T-cell (primary cell): ENCODE results near the gene PIP5KL1. TPM values are rescaled to one million over a fixed set of nuclear protein-coding genes. Genes with fewer than 3 reads are reported as not detected.
A peak's percentile ranks its signal among the peaks of the same experiment; 100 is the strongest.

ENCODE experiments used
- ATAC-seq, 4 experiments: fragments of 200-7000 bp in 3 of 4; fragments of 150-1000 bp in 1 of 4; cut with Tn5 transposase; replicated peaks in 1 of 4; 1 replicate in 3 of 4; 2 replicates in 1 of 4; pipeline ENCODE4 v1.10.0; 2021; ENCODE audit warnings: moderate library complexity in 3 of 4, mild to moderate bottlenecking in 2 of 4, moderate number of reproducible peaks in 1 of 4
- CTCF ChIA-PET, 2 donors: fragments of 300-600 bp; sonication (Branson Sonifier 250); formaldehyde crosslinking; loops; one replicate each; lab custom pipeline; 2022; ENCODE audit warnings: antibody characterized with exemption in 2 of 2; lab: Charles Lee
- POLR2A ChIA-PET, 2 donors: fragments of 300-600 bp; sonication (Branson Sonifier 250); formaldehyde crosslinking; loops; one replicate each; lab custom pipeline; 2022; ENCODE audit warnings: antibody characterized with exemption in 2 of 2; lab: Charles Lee
- DNase-seq, 35 experiments: peaks; one replicate each; pipeline versions ENCODE4 v3.0.0 to v3.0.0-alpha.2; 2013 to 2023
- H3K27ac ChIP-seq: one replicate; pipeline ENCODE4 v1.5.1; 2013; ENCODE audit warnings: low read length
- H3K27me3 ChIP-seq, 2 experiments: replicated peaks in 1 of 2; 1 replicate in 1 of 2; 2 replicates in 1 of 2; pipeline versions ENCODE4 v1.6.1 to v1.7.0; 2013; ENCODE audit warnings: low read length in 1 of 2, mixed read lengths in 1 of 2; ENCODE audit not compliant: control insufficient read depth in 2 of 2, insufficient read depth in 2 of 2; ENCODE audit errors: extremely low read depth in 1 of 2
- H3K36me3 ChIP-seq, 2 donors: 1 replicate in 1 of 2; 2 replicates in 1 of 2; pipeline versions ENCODE4 v1.6.1 to v1.7.0; 2013; ENCODE audit warnings: low read length in 1 of 2; ENCODE audit not compliant: control insufficient read depth in 2 of 2, insufficient read depth in 1 of 2; ENCODE audit errors: extremely low read depth in 1 of 2
- H3K4me1 ChIP-seq, 2 experiments: 1 replicate in 1 of 2; 2 replicates in 1 of 2; pipeline versions ENCODE4 v1.6.1 to v1.7.0; 2013; ENCODE audit warnings: low read length in 2 of 2, mixed read lengths in 1 of 2; ENCODE audit not compliant: insufficient read depth in 2 of 2, control insufficient read depth in 1 of 2; ENCODE audit errors: extremely low read depth in 1 of 2
- H3K4me3 ChIP-seq, 2 donors: 1 replicate in 1 of 2; 2 replicates in 1 of 2; pipeline versions ENCODE4 v1.5.1 to v1.7.0; 2013; ENCODE audit warnings: mild to moderate bottlenecking in 2 of 2, low read length in 1 of 2, moderate library complexity in 1 of 2; ENCODE audit not compliant: control insufficient read depth in 1 of 2; ENCODE audit errors: extremely low read depth in 1 of 2
- H3K9me3 ChIP-seq: 2 replicates; pipeline ENCODE4 v1.7.0; 2013
- H3K27ac Mint-ChIP-seq, 2 donors: one replicate each; pipeline ENCODE4 v1.8.0; 2020 to 2021; ENCODE audit warnings: mild to moderate bottlenecking in 2 of 2, mixed read lengths in 2 of 2
- H3K27me3 Mint-ChIP-seq, 2 donors: one replicate each; pipeline ENCODE4 v1.8.0; 2021 to 2022; ENCODE audit warnings: mixed read lengths in 2 of 2
- H3K36me3 Mint-ChIP-seq: one replicate; pipeline ENCODE4 v1.8.0; 2021; ENCODE audit warnings: mixed read lengths
- H3K4me1 Mint-ChIP-seq, 3 donors: one replicate each; pipeline ENCODE4 v1.8.0; 2020 to 2022; ENCODE audit warnings: mixed read lengths in 3 of 3, mild to moderate bottlenecking in 1 of 3
- H3K4me3 Mint-ChIP-seq, 3 donors: one replicate each; pipeline ENCODE4 v1.8.0; 2020 to 2022; ENCODE audit warnings: mild to moderate bottlenecking in 3 of 3, mixed read lengths in 3 of 3, moderate library complexity in 3 of 3
- H3K9me3 Mint-ChIP-seq, 3 donors: one replicate each; pipeline ENCODE4 v1.8.0; 2020 to 2022; ENCODE audit warnings: mixed read lengths in 3 of 3
- WGBS: methylation state at CpG from one replicate; pipeline ENCODE4 v1.1.5; 2013; ENCODE audit warnings: missing lambda C conversion rate; ENCODE audit not compliant: insufficient coverage; 5-methylcytosine and 5-hydroxymethylcytosine counted together
- total RNA-seq, 35 experiments: library from RNA in 6 of 35; stranded (reverse) in 6 of 35; fragments of 120-200 nt in 1 of 35; gene quantifications; one replicate each; pipeline versions ENCODE4 v1.2.1 to v1.2.4 and lab custom pipeline; 2013 to 2026

PIP5KL1 gene
- total RNA-seq, 5 donors from 2014 or later (not counting 1 experiment from before 2014, with no cell fraction given): 0.99 to 5.6 (median 2.6) TPM

- ChIA-PET POLR2A (interaction anchor here in 1 of 2 donors (0.6 kb wide), 2 partner anchors 128 to 160 kb away, joined by 5 read pairs; no protein-coding TSS in a partner anchor), CTCF (interaction anchor here in 1 of 2 donors (0.6 kb wide), 1 partner anchor 13 kb away, joined by 3 read pairs; no protein-coding TSS in a partner anchor)
- Mint-ChIP-seq H3K4me1 (peaks cover 12 to 32% (median 26%) of the 10 kb centered on the region in 3 donors), H3K27me3 (peaks cover 4 to 5% of the 10 kb centered on the region in 2 donors), H3K27ac (no peak overlapping the region), H3K4me3 (peak overlapping the region; percentile 64 to 70 (median 66)), H3K36me3 (no peaks in the 10 kb centered on the region), H3K9me3 (no peaks in the 10 kb centered on the region)
- ATAC-seq (peak; percentile 43 to 60 (median 50)), DNase-seq (peak; percentile 46 to 86 (median 79))
- no peak overlapping the region for H3K27ac ChIP-seq
- H3K36me3 ChIP-seq: no peaks in the 10 kb centered on the region
- peaks cover 9 to 52% of the 10 kb centered on the region in 2 experiments for H3K4me1 ChIP-seq
- peaks cover 0 to 54% of the 10 kb centered on the region in 2 experiments for H3K27me3 ChIP-seq
- WGBS: 5% methylated on average over 45 of the region's 56 CpGs
- peak overlapping the region; percentile 49 to 58 for H3K4me3 ChIP-seq
- H3K9me3 ChIP-seq: no peaks in the 10 kb centered on the region
These were observed 3.2 kb downstream of the PIP5KL1 start for GRCh38 chr9:127927201-127927987.

- POLR2A ChIA-PET: no interaction called here
- CTCF ChIA-PET: no interaction called here
- WGBS: 6% methylated on average over 10 of the region's 19 CpGs
These were observed 3.7 kb downstream of the PIP5KL1 start for GRCh38 chr9:127926906-127927200.

GRCh38 chr9:127925959-127926905 lies 4.3 kb downstream of the PIP5KL1 start:
- Mint-ChIP-seq H3K27me3 (peaks cover 4 to 5% of the 10 kb centered on the region in 2 donors), H3K4me1 (peaks cover 7 to 36% (median 26%) of the 10 kb centered on the region in 3 donors), H3K36me3 (no peaks in the 10 kb centered on the region), H3K9me3 (no peaks in the 10 kb centered on the region), H3K4me3 (peak overlapping the region; percentile 9 to 66 (median 64)), H3K27ac (peak overlapping the region in 1 of 2 donors; percentile 34)
- ATAC-seq: no peak
- Histone ChIP-seq H3K9me3 (no peaks in the 10 kb centered on the region), H3K36me3 (no peaks in the 10 kb centered on the region), H3K27ac (no peak overlapping the region), H3K4me3 (peak overlapping the region; percentile 49 to 58), H3K27me3 (peaks cover 0 to 57% of the 10 kb centered on the region in 2 experiments), H3K4me1 (peaks cover 7 to 55% of the 10 kb centered on the region in 2 experiments)
- CTCF ChIA-PET: no interaction called here
- no peak for DNase-seq
- WGBS: 85% methylated on average over 12 of the region's 14 CpGs
- POLR2A ChIA-PET: no interaction called here

More at GRCh38 chr9:127926906-127927200, 3.7 kb downstream of the PIP5KL1 start:
- Histone ChIP-seq H3K36me3 (no peaks in the 10 kb centered on the region), H3K9me3 (no peaks in the 10 kb centered on the region), H3K27ac (no peak overlapping the region), H3K4me1 (peaks cover 9 to 55% of the 10 kb centered on the region in 2 experiments), H3K4me3 (peak overlapping the region; percentile 49 to 58), H3K27me3 (peaks cover 0 to 59% of the 10 kb centered on the region in 2 experiments)
- ATAC-seq (peak in 3 of 4 experiments; percentile 1 to 9 (median 7)), DNase-seq (no peak)
- H3K36me3 Mint-ChIP-seq: no peaks in the 10 kb centered on the region
- peaks cover 4 to 5% of the 10 kb centered on the region in 2 donors for H3K27me3 Mint-ChIP-seq
- no peak overlapping the region for H3K27ac Mint-ChIP-seq
- H3K4me3 Mint-ChIP-seq: peak overlapping the region; percentile 64 to 70 (median 66)
- H3K9me3 Mint-ChIP-seq: no peaks in the 10 kb centered on the region
- H3K4me1 Mint-ChIP-seq: peaks cover 12 to 35% (median 28%) of the 10 kb centered on the region in 3 donors

GRCh38 chr9:127924736-127925444 lies 5.7 kb downstream of the PIP5KL1 start:
- H3K4me1 ChIP-seq: peaks cover 5 to 46% of the 10 kb centered on the region in 2 experiments
- H3K36me3 ChIP-seq: no peaks in the 10 kb centered on the region
- 93% methylated on average over 19 of the region's 22 CpGs for WGBS
- ChIA-PET CTCF (interaction anchor here in 1 of 2 donors (0.6 kb wide), 1 partner anchor 8 kb away, joined by 3 read pairs; the partner anchor contains the start of gene ST6GALNAC4), POLR2A (no interaction called here)
- Mint-ChIP-seq H3K27me3 (peaks cover 4 to 5% of the 10 kb centered on the region in 2 donors), H3K4me3 (no peak overlapping the region), H3K27ac (no peak overlapping the region), H3K4me1 (peaks cover 9 to 31% (median 17%) of the 10 kb centered on the region in 3 donors), H3K36me3 (no peaks in the 10 kb centered on the region), H3K9me3 (no peaks in the 10 kb centered on the region)
- no peak for ATAC-seq
- H3K9me3 ChIP-seq: no peaks in the 10 kb centered on the region
- no peak overlapping the region for H3K4me3 ChIP-seq
- H3K27ac ChIP-seq: no peak overlapping the region
- peaks cover 0 to 58% of the 10 kb centered on the region in 2 experiments for H3K27me3 ChIP-seq
- no peak for DNase-seq

GRCh38 chr9:127923771-127924170 lies 6.8 kb downstream of the PIP5KL1 start:
- H3K9me3 Mint-ChIP-seq: no peaks in the 10 kb centered on the region
- H3K27ac Mint-ChIP-seq: no peak overlapping the region
- Histone ChIP-seq H3K9me3 (no peaks in the 10 kb centered on the region), H3K36me3 (no peaks in the 10 kb centered on the region), H3K27me3 (peaks cover 0 to 56% of the 10 kb centered on the region in 2 experiments), H3K4me3 (no peak overlapping the region), H3K27ac (no peak overlapping the region), H3K4me1 (peaks cover 5 to 46% of the 10 kb centered on the region in 2 experiments)
- no peaks in the 10 kb centered on the region for H3K36me3 Mint-ChIP-seq
- no peak for ATAC-seq
- WGBS: 86% methylated on average over 5 of the region's 8 CpGs
- H3K4me3 Mint-ChIP-seq: no peak overlapping the region
- peaks cover 16 to 32% (median 19%) of the 10 kb centered on the region in 3 donors for H3K4me1 Mint-ChIP-seq
- peaks cover 4 to 5% of the 10 kb centered on the region in 2 donors for H3K27me3 Mint-ChIP-seq
- CTCF ChIA-PET: interaction anchor here in 1 of 2 donors (1.7 kb wide), 1 partner anchor 11 kb away, joined by 4 read pairs; no protein-coding TSS in a partner anchor
- POLR2A ChIA-PET: no interaction called here
- DNase-seq: no peak
